HFFc6 (cell line): Measurements from ENCODE around the gene TTF1. TPM values are rescaled to one million over a fixed set of nuclear protein-coding genes. Genes with fewer than 3 reads are reported as not detected.

Source experiments
- DNase-seq: peaks from one replicate; pipeline ENCODE4 v3.0.0-alpha.2; 2018
- H3K27ac Mint-ChIP-seq: 2 replicates; pipeline ENCODE4 v1.8.0; 2020; ENCODE audit warnings: mild to moderate bottlenecking, mixed read lengths
- H3K27me3 Mint-ChIP-seq: 2 replicates; pipeline ENCODE4 v1.8.0; 2021; ENCODE audit warnings: mild to moderate bottlenecking, moderate library complexity, mixed read lengths; ENCODE audit not compliant: insufficient read depth
- H3K36me3 Mint-ChIP-seq: 2 replicates; pipeline ENCODE4 v1.8.0; 2021; ENCODE audit warnings: low read depth, mixed read lengths
- H3K4me1 Mint-ChIP-seq: 2 replicates; pipeline ENCODE4 v1.8.0; 2020; ENCODE audit warnings: low read depth, mixed read lengths
- H3K4me3 Mint-ChIP-seq: 2 replicates; pipeline ENCODE4 v1.8.0; 2020; ENCODE audit warnings: mild to moderate bottlenecking, moderate library complexity, mixed read lengths
- H3K9me3 Mint-ChIP-seq: 2 replicates; pipeline ENCODE4 v1.8.0; 2020; ENCODE audit warnings: mild to moderate bottlenecking, mixed read lengths
- total RNA-seq, 6 experiments: library from RNA; stranded (reverse); fragmentation: NEBNext Ultra II Directional; extraction: Animal tissue kit (Norgen Biotek cat#: 25700); gene quantifications; 2 replicates in 1 of 6; 3 replicates in 5 of 6; pipeline ENCODE4 v1.2.3, GENCODE V29; 2021
- TF ChIP-seq, protein P1 (sequence below): fragments of 200-600 bp; sonication (generic); IDR thresholded peaks from 2 replicates; pipeline ENCODE4 v1.5.0; 2021; ENCODE audit warnings: antibody characterized with exemption, mild to moderate bottlenecking

Gene TTF1
- total RNA-seq, 6 experiments from 2014 or later = 8.5 to 11.7 (median 10.4) TPM

DNA sequence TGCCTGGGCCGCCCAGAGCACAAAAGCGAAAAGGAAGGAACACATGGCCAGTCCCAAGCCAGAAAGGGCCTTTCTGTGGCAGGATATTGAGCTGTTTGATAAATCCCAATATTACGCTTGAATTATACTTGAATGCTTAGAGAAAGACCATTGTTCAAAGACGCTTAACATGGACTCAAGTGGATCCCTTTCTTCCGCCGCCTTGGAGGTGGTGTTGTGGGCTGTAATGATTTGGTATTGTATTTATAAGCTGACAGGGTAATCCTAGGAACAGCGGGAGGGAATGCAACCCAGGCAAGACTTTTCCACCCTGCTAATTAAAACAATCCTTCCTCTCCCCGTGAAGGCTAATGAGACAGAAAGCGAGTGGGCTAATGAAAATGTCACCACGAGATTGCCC lies 28.2 kb upstream of the TTF1 start:
- H3K9me3 Mint-ChIP-seq = no peaks in the 10 kb centered on the region
- TF ChIP-seq, protein P1, sequence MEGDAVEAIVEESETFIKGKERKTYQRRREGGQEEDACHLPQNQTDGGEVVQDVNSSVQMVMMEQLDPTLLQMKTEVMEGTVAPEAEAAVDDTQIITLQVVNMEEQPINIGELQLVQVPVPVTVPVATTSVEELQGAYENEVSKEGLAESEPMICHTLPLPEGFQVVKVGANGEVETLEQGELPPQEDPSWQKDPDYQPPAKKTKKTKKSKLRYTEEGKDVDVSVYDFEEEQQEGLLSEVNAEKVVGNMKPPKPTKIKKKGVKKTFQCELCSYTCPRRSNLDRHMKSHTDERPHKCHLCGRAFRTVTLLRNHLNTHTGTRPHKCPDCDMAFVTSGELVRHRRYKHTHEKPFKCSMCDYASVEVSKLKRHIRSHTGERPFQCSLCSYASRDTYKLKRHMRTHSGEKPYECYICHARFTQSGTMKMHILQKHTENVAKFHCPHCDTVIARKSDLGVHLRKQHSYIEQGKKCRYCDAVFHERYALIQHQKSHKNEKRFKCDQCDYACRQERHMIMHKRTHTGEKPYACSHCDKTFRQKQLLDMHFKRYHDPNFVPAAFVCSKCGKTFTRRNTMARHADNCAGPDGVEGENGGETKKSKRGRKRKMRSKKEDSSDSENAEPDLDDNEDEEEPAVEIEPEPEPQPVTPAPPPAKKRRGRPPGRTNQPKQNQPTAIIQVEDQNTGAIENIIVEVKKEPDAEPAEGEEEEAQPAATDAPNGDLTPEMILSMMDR = no peak
- no peak overlapping the region for H3K27ac Mint-ChIP-seq
- H3K4me3 Mint-ChIP-seq = no peak overlapping the region
- peaks cover 54% of the 10 kb centered on the region for H3K27me3 Mint-ChIP-seq
- H3K4me1 Mint-ChIP-seq = no peaks in the 10 kb centered on the region
- H3K36me3 Mint-ChIP-seq = no peaks in the 10 kb centered on the region
- DNase-seq = no peak

DNA sequence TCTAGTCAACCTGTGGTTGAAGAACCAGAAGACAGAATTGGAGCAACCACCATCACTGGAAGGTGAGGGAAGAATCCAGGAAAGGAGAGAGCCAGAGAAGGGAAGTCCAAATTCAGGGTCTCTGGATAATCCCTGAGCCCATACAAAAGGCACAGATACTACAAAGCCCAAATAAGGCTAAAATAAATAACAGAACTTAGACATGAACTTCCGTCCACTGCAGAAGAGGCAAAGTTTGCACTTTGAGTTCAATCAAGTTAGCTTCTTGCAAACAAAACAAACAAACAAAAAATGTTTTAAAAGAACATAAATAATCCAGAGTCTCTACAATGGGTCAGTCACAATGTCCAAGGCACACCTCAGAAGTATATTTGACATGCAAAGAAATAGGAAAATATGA lies 24.4 kb upstream of the TTF1 start:
- no peak for DNase-seq
- no peaks in the 10 kb centered on the region for H3K4me1 Mint-ChIP-seq
- TF ChIP-seq, protein P1 = no peak
- no peak overlapping the region for H3K27ac Mint-ChIP-seq
- peaks cover 59% of the 10 kb centered on the region for H3K27me3 Mint-ChIP-seq
- H3K36me3 Mint-ChIP-seq = no peaks in the 10 kb centered on the region
- H3K9me3 Mint-ChIP-seq = no peaks in the 10 kb centered on the region
- H3K4me3 Mint-ChIP-seq = no peak overlapping the region

DNA sequence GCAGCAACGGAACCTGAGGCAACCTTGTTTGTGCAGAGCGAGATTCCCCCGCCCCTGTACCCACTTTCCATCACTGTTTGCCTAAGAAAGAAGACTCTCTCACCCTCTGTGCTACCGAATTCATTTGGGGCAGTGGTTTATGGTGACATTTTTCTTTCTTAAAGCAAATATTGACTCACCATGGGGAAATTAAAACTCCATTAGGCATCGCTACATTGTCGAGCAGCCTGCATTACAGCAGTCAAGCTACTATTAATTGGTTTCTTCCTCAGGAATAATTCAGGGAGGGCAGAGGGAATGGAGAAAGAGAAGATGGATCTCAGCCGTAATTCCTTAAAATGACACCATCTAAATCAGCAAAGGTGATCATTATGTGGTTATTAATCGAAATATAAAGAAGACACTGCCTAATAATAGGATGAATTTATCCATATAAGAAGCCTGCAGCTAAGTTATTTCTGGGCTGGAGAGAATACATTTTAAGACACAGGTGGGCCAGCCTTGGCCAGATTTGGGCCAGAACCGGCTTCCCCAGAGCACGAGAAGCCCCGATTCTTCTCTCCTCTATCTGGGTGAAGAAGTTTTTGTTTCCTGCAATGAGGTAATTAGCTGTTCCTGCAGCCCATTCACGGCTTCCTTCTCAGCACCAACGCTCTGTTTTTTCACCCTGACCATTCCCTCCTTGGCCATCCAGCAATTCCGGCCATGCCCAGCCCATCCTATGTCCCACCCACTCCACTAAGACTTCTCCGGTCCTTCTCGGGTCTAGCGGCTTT lies 20.2 kb upstream of the TTF1 start:
- no peak for DNase-seq
- no peak overlapping the region for H3K4me3 Mint-ChIP-seq
- H3K27ac Mint-ChIP-seq = no peak overlapping the region
- H3K27me3 Mint-ChIP-seq = peaks cover 65% of the 10 kb centered on the region
- H3K36me3 Mint-ChIP-seq = no peaks in the 10 kb centered on the region
- no peaks in the 10 kb centered on the region for H3K4me1 Mint-ChIP-seq
- TF ChIP-seq, protein P1 = no peak
- no peaks in the 10 kb centered on the region for H3K9me3 Mint-ChIP-seq

DNA sequence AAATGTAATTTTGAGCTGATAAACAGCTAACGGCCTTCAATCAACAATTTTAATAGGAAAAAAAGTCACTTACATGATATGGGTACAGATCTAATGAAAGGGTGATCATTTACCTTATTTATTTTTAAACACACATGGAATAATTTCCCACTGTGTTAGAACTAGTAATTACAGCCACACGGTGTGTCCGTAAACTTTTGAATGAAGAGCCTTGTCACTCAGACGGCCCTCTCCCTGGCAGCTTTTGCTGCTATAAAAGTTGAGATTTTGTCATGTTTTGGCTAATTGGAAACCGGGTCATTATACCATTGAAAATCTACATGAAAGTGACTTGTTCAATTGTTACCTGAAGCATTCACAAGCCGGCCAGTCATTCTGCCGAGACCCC lies 19.0 kb upstream of the TTF1 start:
- TF ChIP-seq, protein P1 = no peak
- Mint-ChIP-seq H3K36me3 (no peaks in the 10 kb centered on the region), H3K9me3 (no peaks in the 10 kb centered on the region), H3K27me3 (peaks cover 60% of the 10 kb centered on the region), H3K4me1 (no peaks in the 10 kb centered on the region), H3K27ac (no peak overlapping the region), H3K4me3 (no peak overlapping the region)
- no peak for DNase-seq

DNA sequence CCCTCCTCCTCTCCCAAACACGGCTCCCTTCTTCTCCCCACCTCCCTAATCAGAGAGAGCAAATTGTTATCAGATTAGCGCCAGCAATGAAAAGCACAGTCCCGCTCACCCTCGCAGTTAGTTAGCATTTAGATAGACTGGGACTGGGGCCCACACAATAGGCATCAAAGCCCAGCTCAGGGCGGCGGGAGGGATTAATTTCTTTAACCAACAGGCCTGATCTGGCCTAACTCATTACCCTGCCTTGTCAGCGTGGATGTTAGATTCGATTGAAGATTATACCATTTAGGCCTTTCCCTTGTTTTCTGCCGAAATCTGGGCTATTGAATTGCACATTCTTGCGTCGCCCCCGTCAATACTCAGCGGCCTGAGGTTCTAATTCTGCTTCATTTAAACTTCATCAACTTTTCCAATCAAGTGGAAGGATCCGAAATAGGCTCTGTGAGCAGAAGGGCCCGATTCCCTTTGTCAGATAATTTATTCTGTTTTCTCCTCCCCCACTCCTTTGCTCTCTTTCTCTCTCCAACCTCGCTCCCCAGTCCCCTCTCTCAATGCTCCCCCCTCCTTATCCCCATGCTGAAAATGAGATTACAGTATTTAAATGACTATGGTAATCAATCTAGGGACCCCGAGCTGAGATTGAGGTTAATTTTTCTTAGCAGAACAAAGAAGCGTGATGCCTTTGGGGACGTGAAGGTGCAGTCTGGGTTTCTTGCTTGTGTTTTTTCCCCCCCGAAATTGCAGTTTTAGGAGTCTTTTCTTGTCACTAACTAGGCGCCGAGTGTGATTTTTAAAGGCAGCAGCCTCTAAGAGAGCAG lies 18.4 kb upstream of the TTF1 start:
- Mint-ChIP-seq H3K27me3 (peaks cover 54% of the 10 kb centered on the region), H3K9me3 (no peaks in the 10 kb centered on the region)

More for the DNA sequence above, 18.4 kb upstream of the TTF1 start:
- Mint-ChIP-seq H3K4me1 (no peaks in the 10 kb centered on the region), H3K36me3 (no peaks in the 10 kb centered on the region), H3K27ac (no peak overlapping the region), H3K4me3 (no peak overlapping the region)
- no peak for DNase-seq
- TF ChIP-seq, protein P1 = no peak
